HG03469 (cell line): ENCODE results near the gene UBE4B.
"Not testable (repeated sequence)": the region's sequence is repeated elsewhere in the genome, so short reads cannot be mapped to it uniquely, and the experiment has no call there.

Source experiments
- ATAC-seq: cut with Tn5 transposase; IDR thresholded peaks from one replicate; pipeline ENCODE4 v1.9.1; 2021; ENCODE audit warnings: mild to moderate bottlenecking, moderate library complexity, moderate number of reproducible peaks; ENCODE audit not compliant: unreplicated experiment

UBE4B gene

GRCh38 chr1:10207810-10208209 is 175.1 kb downstream of the UBE4B start:
- ATAC-seq = no peak

DNA sequence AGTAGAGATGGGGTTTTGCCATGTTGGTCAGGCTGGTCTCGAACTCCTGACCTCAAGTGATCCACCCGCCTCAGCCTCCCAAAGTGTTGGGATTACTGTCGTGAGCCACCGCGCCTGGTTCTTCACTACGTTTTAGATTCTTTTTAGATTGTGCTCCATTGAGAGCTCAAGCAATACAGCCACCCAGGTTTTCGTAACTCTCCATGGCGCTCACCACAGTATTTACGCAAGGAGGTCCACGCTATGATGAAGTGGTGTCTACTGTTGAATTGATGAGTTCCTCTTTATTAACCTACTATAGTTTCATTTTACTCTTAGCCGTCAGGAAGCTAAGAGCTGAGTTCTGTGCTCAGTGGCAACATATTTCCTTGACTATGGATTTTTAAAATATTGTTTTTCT is 175.8 kb downstream of the UBE4B start:
- ATAC-seq = no peak

GRCh38 chr1:10209590-10209904 is 176.8 kb downstream of the UBE4B start:
- no peak for ATAC-seq

- peak; percentile 94 for ATAC-seq
These were observed 177.4 kb downstream of the UBE4B start, which contains the start of gene KIF1B for GRCh38 chr1:10209905-10210810. KIF1B (plus strand) TSS chr1:10210570; CDS start chr1:10232329, 21,759 bp downstream.

GRCh38 chr1:10210841-10211804 is 178.4 kb downstream of the UBE4B start:
- no peak for ATAC-seq

DNA sequence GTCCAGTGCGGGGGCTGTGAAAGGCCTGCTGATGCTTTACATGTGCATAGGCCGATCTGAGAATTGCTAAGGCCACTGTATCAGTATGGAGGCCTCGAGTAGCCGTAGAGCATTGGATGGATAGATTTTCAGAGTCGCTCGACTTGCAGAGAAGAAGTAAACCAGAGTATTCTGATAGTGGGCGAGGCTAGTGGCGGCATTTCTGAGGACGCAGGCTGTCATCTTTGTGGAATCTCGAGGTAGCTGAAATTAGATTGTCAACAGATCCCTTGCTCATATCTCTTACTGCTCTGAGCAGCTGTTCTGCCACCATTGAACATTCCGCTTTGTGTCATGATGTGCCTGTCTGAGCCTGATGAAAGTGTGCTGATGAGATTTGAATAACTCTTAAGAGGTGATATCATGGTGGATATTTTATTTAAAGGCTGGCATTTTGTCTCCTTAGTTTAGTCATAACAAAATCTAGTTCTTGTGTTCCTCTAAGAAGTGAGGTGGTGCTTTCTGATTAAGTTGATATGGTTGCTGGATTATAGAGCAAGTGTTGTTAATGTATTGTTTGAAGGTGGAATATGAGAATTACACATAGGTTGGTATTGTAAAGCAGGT is 179.2 kb downstream of the UBE4B start:
- no peak for ATAC-seq

- no peak for ATAC-seq
These were observed 179.7 kb downstream of the UBE4B start for GRCh38 chr1:10212476-10212875.

DNA sequence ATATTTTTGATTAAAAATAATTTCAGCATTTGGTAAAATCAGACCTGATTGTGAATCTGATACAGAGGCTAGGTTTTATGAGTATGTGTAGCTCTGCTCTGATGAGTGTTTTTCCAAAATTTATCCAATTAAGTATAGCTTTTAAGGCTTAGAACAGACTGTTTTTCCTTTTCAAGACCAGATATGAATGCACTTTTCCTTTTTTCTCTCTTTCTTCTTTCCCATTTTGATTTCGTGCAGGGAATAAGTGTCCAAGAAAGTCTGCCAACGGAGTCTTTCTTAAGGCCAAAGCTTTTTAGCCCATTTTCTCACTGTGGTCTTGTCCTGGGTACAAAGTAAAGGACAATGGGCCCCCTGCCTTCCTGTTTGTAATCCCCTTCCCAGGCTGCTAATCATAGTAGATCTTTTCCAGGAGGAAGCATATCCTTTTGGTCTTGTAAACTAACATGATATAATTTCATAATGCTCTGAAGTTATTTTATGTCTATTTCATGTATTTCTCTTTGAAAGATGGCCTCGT is 180.5 kb downstream of the UBE4B start:
- ATAC-seq = no peak

DNA sequence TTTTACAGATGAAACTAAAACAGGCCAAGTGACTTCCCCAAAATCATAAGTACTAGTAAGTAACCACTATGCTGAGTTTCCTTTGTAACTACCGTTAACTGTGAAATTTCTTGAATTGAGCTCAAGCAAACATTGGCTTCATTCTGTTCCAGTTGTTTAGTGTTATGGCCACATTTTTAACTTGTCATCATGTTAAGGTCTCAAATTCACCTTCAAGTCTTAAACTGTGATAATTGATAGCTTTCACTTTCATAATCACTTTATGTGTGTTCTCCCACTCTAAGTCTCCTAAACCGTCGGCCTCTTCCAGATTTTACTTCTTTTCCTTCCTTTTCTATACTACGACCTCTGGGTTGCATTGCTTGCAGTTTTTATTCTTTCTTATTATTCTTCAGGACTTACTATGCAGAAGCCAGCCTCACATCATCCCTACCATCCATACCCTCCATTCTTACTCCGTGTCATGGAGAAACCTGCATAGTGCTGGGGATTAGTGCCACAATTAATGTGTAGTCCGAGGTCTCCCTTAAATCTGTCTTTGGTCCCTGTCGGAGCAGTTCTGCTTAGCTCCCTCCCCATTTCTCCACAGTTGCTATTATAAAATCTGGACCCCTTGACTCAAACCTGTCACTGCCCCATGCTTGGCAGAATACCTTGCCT is 183.5 kb downstream of the UBE4B start:
- no peak for ATAC-seq

DNA sequence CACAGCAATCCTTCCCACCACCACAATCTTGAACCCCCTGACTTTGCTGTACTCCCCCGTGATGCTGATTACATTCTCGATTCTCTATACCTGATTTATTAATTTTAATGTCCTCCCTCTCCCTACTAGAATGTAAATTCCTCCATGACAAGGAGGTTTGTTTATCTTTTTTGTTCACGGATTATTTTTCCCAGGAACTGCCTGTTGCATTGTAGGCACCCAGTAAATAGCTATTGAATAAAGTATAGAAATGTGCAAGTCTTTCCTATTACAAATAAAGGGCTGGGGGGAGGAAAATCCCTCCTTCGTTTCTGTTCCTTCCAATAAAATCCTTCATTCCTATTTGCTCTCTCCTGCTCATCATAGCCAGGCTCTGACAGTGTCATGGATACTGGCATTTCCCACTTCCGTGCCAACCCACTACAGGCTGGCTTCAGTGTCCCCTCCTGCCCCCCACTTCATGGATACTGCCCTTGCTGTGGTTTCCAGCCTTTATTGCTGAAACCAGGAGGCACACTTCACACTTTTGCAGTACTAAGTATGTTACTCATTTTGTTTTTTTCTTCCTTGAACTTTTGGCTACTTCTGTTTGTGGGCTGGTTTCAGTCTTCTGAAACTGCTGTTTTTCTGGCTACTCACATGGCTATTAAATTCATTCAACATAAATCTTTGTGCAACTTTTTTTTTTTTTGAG is 185.1 kb downstream of the UBE4B start:
- ATAC-seq = no peak

GRCh38 chr1:10220200-10220599 is 187.4 kb downstream of the UBE4B start:
- ATAC-seq = no peak

DNA sequence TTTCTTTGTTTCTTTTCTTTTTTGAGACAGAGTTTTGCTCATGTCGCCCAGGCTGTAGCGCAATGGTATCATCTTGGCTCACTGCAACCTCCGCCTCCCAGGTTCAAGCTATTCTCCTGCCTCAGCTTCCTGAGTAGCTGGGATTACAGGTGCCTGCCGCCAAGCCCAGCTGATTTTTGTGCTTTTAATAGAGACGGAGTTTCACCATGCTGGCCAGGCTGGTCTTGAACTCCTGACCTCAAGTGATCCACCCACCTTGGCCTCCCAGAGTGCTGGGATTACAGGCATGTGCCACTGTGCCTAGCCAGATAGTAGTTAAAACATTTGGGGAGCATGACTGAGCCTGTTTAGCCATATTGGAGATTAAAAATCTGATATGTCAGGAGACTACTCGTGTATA is 187.9 kb downstream of the UBE4B start:
- not testable (repeated sequence) for ATAC-seq

- no peak for ATAC-seq
These were observed 192.8 kb downstream of the UBE4B start for GRCh38 chr1:10225573-10225972.

GRCh38 chr1:10228528-10228927 is 195.8 kb downstream of the UBE4B start:
- ATAC-seq = no peak

GRCh38 chr1:10229903-10230302 is 197.1 kb downstream of the UBE4B start:
- no peak for ATAC-seq
